NCI-H82 treated with DMSO at 0.1 percent for 48 hours (cell line): ENCODE data around the gene MAPKAPK2.
"Not testable (repeated sequence)": the region's sequence is repeated elsewhere in the genome, so short reads cannot be mapped to it uniquely, and the experiment has no call there.

Experiments
- DNase-seq: peaks from one replicate; lab custom pipeline; 2025; ENCODE audit not compliant: unreplicated experiment; lab: John Stamatoyannopoulos, UW

Gene MAPKAPK2

DNA sequence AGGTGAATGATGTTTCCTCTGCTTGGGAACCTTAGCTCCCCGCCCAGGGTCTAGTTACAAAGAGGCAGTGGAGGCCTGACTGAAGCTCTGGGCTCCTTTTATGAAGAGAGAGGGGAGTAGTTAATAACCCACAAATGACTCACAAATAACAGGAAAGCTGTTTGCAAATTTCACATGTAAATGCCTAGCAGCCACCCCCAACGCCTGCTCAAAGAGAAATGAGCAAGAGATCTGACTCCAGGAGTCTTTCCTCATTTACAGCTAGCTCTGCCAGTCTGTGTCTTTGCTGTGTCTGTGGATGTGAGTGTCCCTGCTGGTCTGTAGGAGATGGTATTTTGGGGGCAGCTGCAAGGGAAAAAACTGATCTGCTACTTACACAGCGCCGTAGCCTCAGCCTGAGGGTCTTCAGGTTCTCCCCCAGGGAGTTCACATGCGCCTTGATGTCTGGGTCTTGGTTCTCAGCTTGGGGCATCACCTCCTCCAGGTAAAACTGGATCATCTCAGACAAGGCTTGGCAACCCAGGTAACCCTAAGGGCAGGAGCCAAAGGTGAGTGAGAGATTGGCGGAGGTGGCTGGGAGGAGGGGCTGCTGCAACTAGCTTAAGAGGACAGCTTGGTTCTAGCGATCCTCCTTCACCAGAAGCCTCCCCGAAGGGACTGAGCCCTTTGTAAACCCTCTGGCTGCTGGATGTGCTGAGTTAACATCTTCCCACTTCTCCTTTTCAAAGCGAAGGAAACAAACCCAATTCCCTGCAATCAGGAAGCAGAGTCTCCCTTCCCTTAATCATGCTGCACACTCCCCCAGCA lies 86.0 kb downstream of the MAPKAPK2 start, which contains the start of gene IL19:
IL19 (plus strand) TSS at position 243 of the 807 bp plus-strand sequence. CDS start 65,890 bp downstream, outside the sequence.
- DNase-seq, result no peak

DNA sequence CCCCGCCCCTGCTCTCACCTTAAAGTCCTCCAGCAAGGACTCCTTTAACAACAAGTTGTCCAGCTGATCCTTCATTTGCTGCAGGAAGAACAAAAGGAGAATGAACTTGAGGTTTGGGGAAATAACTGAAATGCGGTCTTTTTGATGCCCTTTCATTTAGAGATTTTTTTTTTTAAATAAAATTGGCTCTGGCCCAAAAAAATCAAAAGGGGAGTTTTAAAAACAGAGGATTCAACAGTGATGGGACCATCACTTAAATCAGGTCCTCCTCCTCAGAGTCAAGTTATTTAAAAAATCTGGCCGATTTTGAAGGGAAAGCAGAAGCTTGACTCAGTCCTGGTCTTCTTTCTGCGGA lies 86.6 kb downstream of the MAPKAPK2 start:
- DNase-seq, result no peak

GRCh38 chr1:206772243-206772937 lies 87.7 kb downstream of the MAPKAPK2 start, which contains the start of gene IL10:
TSS of gene IL10 (minus strand) at chr1:206772494. CDS start at chr1:206772435, 59 bp downstream.
- DNase-seq, result no peak

GRCh38 chr1:206774093-206774492 lies 89.4 kb downstream of the MAPKAPK2 start:
- DNase-seq, result no peak

DNA sequence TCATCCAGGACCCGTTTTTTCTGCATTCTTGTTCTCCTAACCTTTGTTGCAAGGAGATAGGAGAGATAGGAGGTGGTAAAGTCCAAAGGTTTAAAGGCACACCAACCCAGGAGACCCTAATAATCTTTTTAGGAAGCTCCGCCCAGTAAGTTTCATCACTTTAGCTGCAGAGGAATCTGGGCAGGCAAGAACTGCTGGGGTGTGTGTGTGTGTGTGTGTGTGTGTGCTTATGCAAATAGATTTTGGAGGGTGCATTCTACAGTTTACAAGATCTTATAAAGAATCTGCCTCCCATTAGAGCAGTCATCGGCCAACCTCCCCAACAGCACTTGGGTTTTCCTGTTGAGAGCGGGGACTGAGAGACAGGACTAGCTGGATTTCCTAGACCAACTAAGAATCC lies 91.5 kb downstream of the MAPKAPK2 start:
- no peak for DNase-seq

GRCh38 chr1:206778031-206778430 lies 93.3 kb downstream of the MAPKAPK2 start:
- no peak for DNase-seq

DNA sequence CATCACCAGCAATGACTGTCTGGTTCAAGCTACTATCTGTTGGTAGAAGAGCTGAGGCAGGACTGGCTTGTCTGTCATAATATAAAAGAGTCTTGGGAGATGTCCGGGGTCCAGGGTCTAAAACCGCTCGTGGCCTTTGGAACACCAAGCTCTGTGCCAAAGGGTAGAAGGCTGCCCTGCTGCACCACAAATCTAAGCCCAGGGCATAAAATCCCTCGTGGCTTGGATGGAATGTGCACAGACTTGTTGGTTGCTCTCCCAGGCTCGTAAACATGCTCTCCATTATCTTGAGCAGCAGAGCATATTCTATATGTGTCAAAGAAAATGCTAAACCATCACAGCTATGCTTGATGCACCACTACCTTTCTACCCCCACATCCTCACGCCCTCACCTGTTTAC lies 94.2 kb downstream of the MAPKAPK2 start:
- DNase-seq, result not testable (repeated sequence)

GRCh38 chr1:206779638-206780037 lies 94.9 kb downstream of the MAPKAPK2 start:
- DNase-seq, result no peak

GRCh38 chr1:206782448-206782847 lies 97.7 kb downstream of the MAPKAPK2 start:
- no peak for DNase-seq

GRCh38 chr1:206783506-206783905 lies 98.8 kb downstream of the MAPKAPK2 start:
- DNase-seq, result no peak
